Uterus (tissue), 2 donors: ENCODE data around the gene FAM107A.

Source experiments
- POLR2A ChIP-seq, 2 donors: fragments of 450-650 bp; IDR thresholded peaks; one replicate each; pipeline ENCODE4 v1.6.1; 2016; ENCODE audit warnings: antibody characterized with exemption in 2 of 2, mild to moderate bottlenecking in 1 of 2, moderate library complexity in 1 of 2
- TF ChIP-seq, protein P1 (sequence below), 4 experiments: fragments of 200-600 bp in 2 of 4; fragments of 450-650 bp in 2 of 4; sonication (generic) in 2 of 4; IDR thresholded peaks; one replicate each; pipeline ENCODE4 v1.5.1; 2016 to 2019; ENCODE audit warnings: antibody characterized with exemption in 4 of 4, mild to moderate bottlenecking in 2 of 4, moderate library complexity in 1 of 4

- TF ChIP-seq, protein P1, sequence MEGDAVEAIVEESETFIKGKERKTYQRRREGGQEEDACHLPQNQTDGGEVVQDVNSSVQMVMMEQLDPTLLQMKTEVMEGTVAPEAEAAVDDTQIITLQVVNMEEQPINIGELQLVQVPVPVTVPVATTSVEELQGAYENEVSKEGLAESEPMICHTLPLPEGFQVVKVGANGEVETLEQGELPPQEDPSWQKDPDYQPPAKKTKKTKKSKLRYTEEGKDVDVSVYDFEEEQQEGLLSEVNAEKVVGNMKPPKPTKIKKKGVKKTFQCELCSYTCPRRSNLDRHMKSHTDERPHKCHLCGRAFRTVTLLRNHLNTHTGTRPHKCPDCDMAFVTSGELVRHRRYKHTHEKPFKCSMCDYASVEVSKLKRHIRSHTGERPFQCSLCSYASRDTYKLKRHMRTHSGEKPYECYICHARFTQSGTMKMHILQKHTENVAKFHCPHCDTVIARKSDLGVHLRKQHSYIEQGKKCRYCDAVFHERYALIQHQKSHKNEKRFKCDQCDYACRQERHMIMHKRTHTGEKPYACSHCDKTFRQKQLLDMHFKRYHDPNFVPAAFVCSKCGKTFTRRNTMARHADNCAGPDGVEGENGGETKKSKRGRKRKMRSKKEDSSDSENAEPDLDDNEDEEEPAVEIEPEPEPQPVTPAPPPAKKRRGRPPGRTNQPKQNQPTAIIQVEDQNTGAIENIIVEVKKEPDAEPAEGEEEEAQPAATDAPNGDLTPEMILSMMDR (IDR thresholded peaks at IDR 0.05): no peak
- TF ChIP-seq POLR2A (IDR thresholded peaks at IDR 0.05): no peak
Measured at GRCh38 chr3:58557491-58557890, 19.7 kb downstream of the FAM107A start.
